ENCODE results near the gene PLK3. TPM values are rescaled to one million over a fixed set of nuclear protein-coding genes. Genes with fewer than 3 reads are reported as not detected.
A peak's percentile ranks its signal among the peaks of the same experiment; 100 is the strongest.

The PLK3 gene
- total RNA-seq, 6 experiments from 2014 or later: 1.8 to 5.3 (median 3.6) TPM

- H3K4me3 ChIP-seq: peak overlapping the region; percentile 22 to 46 (median 23)
- intact Hi-C loops (cut with DNase I): loop anchor here in 1 of 2 donors (10.0 kb wide), 1 partner anchor 50 kb away; no protein-coding TSS in a partner anchor
Observed at GRCh38 chr1:44784094-44785028, 15.8 kb upstream of the PLK3 start.

GRCh38 chr1:44785029-44785380, 15.2 kb upstream of the PLK3 start:
- H3K4me1 ChIP-seq: peaks cover 0 to 20% (median 0%) of the 10 kb centered on the region in 4 donors
- H3K27ac ChIP-seq: no peak overlapping the region
- 81% methylated on average over 5 of the region's 6 CpGs for WGBS (ENCODE audit: insufficient coverage, low coverage, low lambda C conversion rate, missing lambda C conversion rate)
- intact Hi-C loops (cut with DNase I): loop anchor here in 1 of 2 donors (10.0 kb wide), 1 partner anchor 50 kb away; no protein-coding TSS in a partner anchor
- ATAC-seq: no peak
- TF ChIP-seq POLR2A (IDR thresholded peaks at IDR 0.05) (no peak), CTCF (IDR thresholded peaks at IDR 0.05) (no peak)
- H3K27me3 ChIP-seq: no peaks in the 10 kb centered on the region
- H3K4me3 ChIP-seq: no peak overlapping the region
- H3K36me3 ChIP-seq: peaks cover 0 to 5% (median 0%) of the 10 kb centered on the region in 4 donors
- H3K9me3 ChIP-seq: no peaks in the 10 kb centered on the region
- DNase-seq: no peak

More at GRCh38 chr1:44784094-44785028, 15.8 kb upstream of the PLK3 start:
- Histone ChIP-seq H3K27me3 (no peaks in the 10 kb centered on the region), H3K27ac (no peak overlapping the region), H3K36me3 (peaks cover 0 to 8% (median under 1%) of the 10 kb centered on the region in 4 donors), H3K4me1 (peaks cover 0 to 20% (median 0%) of the 10 kb centered on the region in 4 donors), H3K9me3 (no peaks in the 10 kb centered on the region)
- no peak for TF ChIP-seq POLR2A (IDR thresholded peaks at IDR 0.05)
- TF ChIP-seq CTCF (IDR thresholded peaks at IDR 0.05): no peak
- peak; percentile 10 to 33 (median 24) for ATAC-seq
- DNase-seq: no peak
- 3% methylated on average over 6 of the region's 71 CpGs for WGBS (ENCODE audit: insufficient coverage, low coverage, low lambda C conversion rate, missing lambda C conversion rate)

- Histone ChIP-seq H3K4me1 (peaks cover 0 to 20% (median 0%) of the 10 kb centered on the region in 4 donors), H3K27ac (no peak overlapping the region), H3K27me3 (no peaks in the 10 kb centered on the region), H3K36me3 (no peaks in the 10 kb centered on the region), H3K9me3 (no peaks in the 10 kb centered on the region), H3K4me3 (peak overlapping the region in 2 of 3 donors; percentile 42 to 45)
- no peak for TF ChIP-seq CTCF (IDR thresholded peaks at IDR 0.05)
- no peak for TF ChIP-seq POLR2A (IDR thresholded peaks at IDR 0.05)
- 15% methylated on average over 9 of the region's 11 CpGs for WGBS (ENCODE audit: insufficient coverage, low coverage, low lambda C conversion rate, missing lambda C conversion rate)
- ATAC-seq (no peak), DNase-seq (no peak)
- intact Hi-C loops (cut with DNase I): loop anchor here in 1 of 2 donors (10.0 kb wide), 1 partner anchor 49 kb away; no protein-coding TSS in a partner anchor
Observed at GRCh38 chr1:44785501-44786137, 14.6 kb upstream of the PLK3 start.

- peak; percentile 75 to 92 (median 82) for ATAC-seq
- H3K9me3 ChIP-seq: no peaks in the 10 kb centered on the region
- WGBS (ENCODE audit: insufficient coverage, low coverage, low lambda C conversion rate, missing lambda C conversion rate): 30% methylated on average over 28 of the region's 49 CpGs
- peaks cover 0 to 20% (median 0%) of the 10 kb centered on the region in 4 donors for H3K4me1 ChIP-seq
- no peaks in the 10 kb centered on the region for H3K27me3 ChIP-seq
- H3K4me3 ChIP-seq: peak overlapping the region; percentile 37 to 45 (median 42)
- peak in 1 of 3 donors; percentile 72 for DNase-seq
- H3K36me3 ChIP-seq: no peaks in the 10 kb centered on the region
- intact Hi-C loops (cut with DNase I): loop anchor here in 1 of 2 donors (10.0 kb wide), 1 partner anchor 49 kb away; no protein-coding TSS in a partner anchor
- no peak overlapping the region for H3K27ac ChIP-seq
- TF ChIP-seq CTCF (IDR thresholded peaks at IDR 0.05) (peak; percentile 80 to 96 (median 86)), POLR2A (IDR thresholded peaks at IDR 0.05) (no peak)
Observed at GRCh38 chr1:44786138-44786840, 13.9 kb upstream of the PLK3 start.

Measured in right lobe of liver (tissue), 6 donors.